Gastroesophageal sphincter (tissue), 3 donors: ENCODE measurements around the gene ANKZF1.

Experiments used
- CTCF ChIP-seq, 4 experiments: fragments of 200-600 bp in 2 of 4; fragments of 450-650 bp in 2 of 4; sonication (generic) in 1 of 4; IDR thresholded peaks; one replicate each; pipeline ENCODE4 v1.5.1; 2017 to 2019; ENCODE audit warnings: antibody characterized with exemption in 4 of 4, mild to moderate bottlenecking in 2 of 4, moderate library complexity in 2 of 4
- EP300 ChIP-seq: sonication (generic); formaldehyde crosslinking; IDR thresholded peaks from one replicate; pipeline ENCODE4 v1.6.1; 2017; ENCODE audit warnings: antibody characterized with exemption, mild to moderate bottlenecking
- POLR2A ChIP-seq, 2 donors: fragments of 450-650 bp; IDR thresholded peaks; one replicate each; pipeline ENCODE4 v1.6.1; 2017; ENCODE audit warnings: antibody characterized with exemption in 2 of 2, mild to moderate bottlenecking in 2 of 2, moderate library complexity in 1 of 2
- POLR2AphosphoS5 ChIP-seq: sonication (generic); formaldehyde crosslinking; IDR thresholded peaks from one replicate; pipeline ENCODE4 v1.6.1; 2017; ENCODE audit warnings: antibody characterized with exemption

- TF ChIP-seq CTCF (IDR thresholded peaks at IDR 0.05) (no peak), POLR2AphosphoS5 (no peak), POLR2A (IDR thresholded peaks at IDR 0.05) (no peak), EP300 (no peak)
Observed at GRCh38 chr2:219181531-219181930, 48.1 kb upstream of the ANKZF1 start.
